ENCODE data around the gene CRADD. TPM values are rescaled to one million over a fixed set of nuclear protein-coding genes. Genes with fewer than 3 reads are reported as not detected.

The CRADD gene
- total RNA-seq, 1 experiment from 2014 or later, result 18.3 TPM

GRCh38 chr12:93938931-93939330 is 261.8 kb downstream of the CRADD start:
- Histone ChIP-seq H3K4me2 (ENCODE audit: low read depth, low read length, poor library complexity, severe bottlenecking) (no peak overlapping the region), H3K4me1 (ENCODE audit: low read length) (peaks cover 7% of the 10 kb centered on the region; the same call in 1 of the 2 replicates), H3K79me2 (ENCODE audit: low read length) (no peaks in the 10 kb centered on the region), H4K20me1 (ENCODE audit: insufficient read depth, low read depth, low read length) (no peaks in the 10 kb centered on the region), H3K27ac (ENCODE audit: low read length) (no peak overlapping the region), H3K9me3 (ENCODE audit: low read length) (peaks cover 8% of the 10 kb centered on the region), H3K4me3 (ENCODE audit: low read length) (no peak overlapping the region), H3K9ac (ENCODE audit: low read length) (no peak overlapping the region), H3K27me3 (ENCODE audit: low read length) (peaks cover 5% of the 10 kb centered on the region; the same call in 1 of the 2 replicates), H3K9me2 (replicated peaks; ENCODE audit: insufficient read depth, low read length) (no peaks in the 10 kb centered on the region), H2AFZ (ENCODE audit: low read length) (no peak overlapping the region), H3K36me3 (ENCODE audit: insufficient read depth, low read length) (no peaks in the 10 kb centered on the region)
- no peak for DNase-seq

DNA sequence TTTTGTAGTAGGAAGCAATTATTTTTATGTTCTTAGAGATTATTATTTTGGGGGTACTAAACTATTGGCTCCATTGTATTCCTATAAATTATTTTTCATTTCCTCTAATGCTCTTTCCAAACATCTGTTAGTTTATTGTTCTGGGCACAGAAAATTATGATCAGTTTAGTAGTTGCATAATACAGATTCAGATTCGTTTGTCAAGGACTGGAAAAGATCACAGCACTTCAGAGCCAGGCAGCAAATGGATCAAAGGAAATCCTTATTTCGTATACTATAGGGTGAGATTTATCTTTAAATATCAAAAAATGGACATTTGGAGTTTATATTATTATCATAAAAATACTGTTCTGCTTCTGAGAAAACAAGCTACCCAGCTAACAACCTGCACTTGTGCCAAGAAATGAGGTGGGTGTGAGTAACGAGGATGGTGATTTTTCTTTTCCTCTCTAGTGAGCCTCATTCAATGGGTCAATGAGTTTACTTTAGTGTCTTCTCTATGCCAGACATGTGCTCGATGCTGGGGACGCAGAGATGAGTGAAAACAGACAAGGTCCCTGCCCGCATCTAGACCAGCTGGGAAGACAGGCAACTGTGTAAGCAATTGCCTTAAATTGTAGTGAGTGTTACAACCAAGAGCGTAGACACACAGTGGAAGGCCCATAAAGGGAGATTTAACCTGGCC is 262.6 kb downstream of the CRADD start:
- H3K9me3 ChIP-seq (ENCODE audit: low read length), result peaks cover 8% of the 10 kb centered on the region
- H3K36me3 ChIP-seq (ENCODE audit: insufficient read depth, low read length), result no peaks in the 10 kb centered on the region
- H3K4me1 ChIP-seq (ENCODE audit: low read length), result peaks cover 7% of the 10 kb centered on the region; the same call in 1 of the 2 replicates

DNA sequence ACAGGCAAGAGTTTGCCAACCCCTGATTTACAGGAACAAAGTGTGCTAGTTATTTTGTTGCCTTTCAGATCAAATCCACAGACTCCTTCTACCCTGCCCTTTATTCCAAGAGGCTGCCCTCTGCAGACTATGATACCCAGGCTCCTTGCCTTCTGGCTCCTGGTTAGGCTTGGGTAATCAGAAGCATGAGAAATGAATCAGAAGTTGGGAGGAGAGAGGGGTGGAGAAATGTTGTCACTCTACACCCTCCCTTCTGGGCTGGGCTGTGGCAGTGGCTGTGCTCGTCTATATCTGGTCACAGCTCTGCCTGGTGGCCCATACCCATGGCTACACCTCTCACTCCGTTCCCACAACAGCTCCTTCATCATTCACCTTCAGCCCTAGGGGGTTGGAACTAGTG is 266.6 kb downstream of the CRADD start:
- peaks cover 7% of the 10 kb centered on the region; the same call in 1 of the 2 replicates for H3K4me1 ChIP-seq (ENCODE audit: low read length)
- no peak overlapping the region for H2AFZ ChIP-seq (ENCODE audit: low read length)
- no peaks in the 10 kb centered on the region for H3K9me2 ChIP-seq (replicated peaks; ENCODE audit: insufficient read depth, low read length)
- no peaks in the 10 kb centered on the region for H3K27me3 ChIP-seq (ENCODE audit: low read length)
- no peak overlapping the region for H3K4me2 ChIP-seq (ENCODE audit: low read depth, low read length, poor library complexity, severe bottlenecking)
- H3K27ac ChIP-seq (ENCODE audit: low read length), result no peak overlapping the region
- no peak overlapping the region for H3K4me3 ChIP-seq (ENCODE audit: low read length)
- H3K9me3 ChIP-seq (ENCODE audit: low read length), result no peaks in the 10 kb centered on the region
- H3K36me3 ChIP-seq (ENCODE audit: insufficient read depth, low read length), result no peaks in the 10 kb centered on the region
- H3K9ac ChIP-seq (ENCODE audit: low read length), result no peak overlapping the region
- DNase-seq, result no peak
- H4K20me1 ChIP-seq (ENCODE audit: insufficient read depth, low read depth, low read length), result no peaks in the 10 kb centered on the region
- no peaks in the 10 kb centered on the region for H3K79me2 ChIP-seq (ENCODE audit: low read length)

More for the DNA sequence above, 262.6 kb downstream of the CRADD start:
- Histone ChIP-seq H3K27ac (ENCODE audit: low read length) (no peak overlapping the region), H3K27me3 (ENCODE audit: low read length) (peaks cover 5% of the 10 kb centered on the region; the same call in 1 of the 2 replicates), H3K9ac (ENCODE audit: low read length) (no peak overlapping the region), H3K79me2 (ENCODE audit: low read length) (no peaks in the 10 kb centered on the region), H3K9me2 (replicated peaks; ENCODE audit: insufficient read depth, low read length) (no peaks in the 10 kb centered on the region), H3K4me3 (ENCODE audit: low read length) (no peak overlapping the region), H2AFZ (ENCODE audit: low read length) (no peak overlapping the region), H4K20me1 (ENCODE audit: insufficient read depth, low read depth, low read length) (no peaks in the 10 kb centered on the region), H3K4me2 (ENCODE audit: low read depth, low read length, poor library complexity, severe bottlenecking) (no peak overlapping the region)
- DNase-seq, result no peak

GRCh38 chr12:93944201-93944600 is 267.0 kb downstream of the CRADD start:
- Histone ChIP-seq H3K9me2 (replicated peaks; ENCODE audit: insufficient read depth, low read length) (no peaks in the 10 kb centered on the region), H3K9ac (ENCODE audit: low read length) (no peak overlapping the region), H3K36me3 (ENCODE audit: insufficient read depth, low read length) (no peaks in the 10 kb centered on the region), H2AFZ (ENCODE audit: low read length) (no peak overlapping the region), H3K27ac (ENCODE audit: low read length) (no peak overlapping the region), H3K4me2 (ENCODE audit: low read depth, low read length, poor library complexity, severe bottlenecking) (no peak overlapping the region), H3K4me3 (ENCODE audit: low read length) (no peak overlapping the region), H3K79me2 (ENCODE audit: low read length) (no peaks in the 10 kb centered on the region), H3K27me3 (ENCODE audit: low read length) (no peaks in the 10 kb centered on the region), H3K9me3 (ENCODE audit: low read length) (no peaks in the 10 kb centered on the region), H4K20me1 (ENCODE audit: insufficient read depth, low read depth, low read length) (no peaks in the 10 kb centered on the region), H3K4me1 (ENCODE audit: low read length) (peaks cover 7% of the 10 kb centered on the region; the same call in 1 of the 2 replicates)
- DNase-seq, result no peak

Small RNA genes lying within 50 kb of the gene (small RNA-seq; reads per million reads assigned to genes)
- gene RN7SL630P, result not detected

Other genes with a start within 250 kb of the CRADD start
- 100 and 124 TPM in 2 replicates for gene UBE2N, start 235.4 kb upstream of the CRADD start, total RNA-seq (2014; rRNA removed; shearing (Covaris generic); ENCODE audit: low replicate concordance)
- gene MRPL42, start 209.9 kb upstream of the CRADD start, total RNA-seq (2014; rRNA removed; shearing (Covaris generic); ENCODE audit: low replicate concordance), result 39.2 and 131 TPM in 2 replicates
- not detected in 2 replicates for gene SOCS2, start 104.7 kb upstream of the CRADD start, total RNA-seq (2014; rRNA removed; shearing (Covaris generic); ENCODE audit: low replicate concordance)

Measured in Karpas-422 (cell line).